Mesenchymal stem cell (in vitro differentiated cells and primary cell): ENCODE measurements around the gene IFFO2.

ENCODE experiments used
- DNase-seq: peaks from one replicate; pipeline ENCODE4 v3.0.0-alpha.2; 2013
- H2AFZ ChIP-seq: one replicate; pipeline ENCODE4 v1.6.1; 2013; ENCODE audit warnings: low read depth, mild to moderate bottlenecking, control low read depth, inconsistent platforms, low read length, moderate library complexity
- H2AK5ac ChIP-seq: 2 replicates; pipeline ENCODE4 v1.6.1; 2013; ENCODE audit warnings: low read length, moderate library complexity, mild to moderate bottlenecking, inconsistent platforms; ENCODE audit not compliant: severe bottlenecking
- H2BK120ac ChIP-seq: one replicate; pipeline ENCODE4 v1.6.1; 2013; ENCODE audit warnings: low read depth, mild to moderate bottlenecking, inconsistent platforms, low read length, moderate library complexity
- H2BK12ac ChIP-seq, 2 experiments: one replicate each; pipeline ENCODE4 v1.6.1; 2013; ENCODE audit warnings: inconsistent platforms in 2 of 2, low read length in 2 of 2, mild to moderate bottlenecking in 2 of 2, moderate library complexity in 2 of 2, control low read depth in 1 of 2
- H2BK15ac ChIP-seq: one replicate; pipeline ENCODE4 v1.6.1; 2013; ENCODE audit warnings: mild to moderate bottlenecking, low read depth, inconsistent platforms; ENCODE audit not compliant: poor library complexity, severe bottlenecking
- H2BK5ac ChIP-seq: 2 replicates; pipeline ENCODE4 v1.6.1; 2013; ENCODE audit warnings: low read depth, mild to moderate bottlenecking, low read length, control low read depth, inconsistent platforms; ENCODE audit not compliant: poor library complexity, severe bottlenecking
- H3K14ac ChIP-seq, 2 experiments: one replicate each; pipeline ENCODE4 v1.6.1; 2013; ENCODE audit warnings: inconsistent platforms in 2 of 2, low read length in 2 of 2, control low read depth in 1 of 2, mild to moderate bottlenecking in 1 of 2, moderate library complexity in 1 of 2
- H3K18ac ChIP-seq, 2 experiments: one replicate each; pipeline ENCODE4 v1.6.1; 2013; ENCODE audit warnings: inconsistent platforms in 2 of 2, low read length in 2 of 2, control low read depth in 1 of 2, low read depth in 1 of 2, mild to moderate bottlenecking in 1 of 2
- H3K23ac ChIP-seq, 2 experiments: one replicate each; pipeline ENCODE4 v1.6.1; 2013; ENCODE audit warnings: inconsistent platforms in 2 of 2, low read length in 2 of 2, mild to moderate bottlenecking in 2 of 2, moderate library complexity in 2 of 2, control low read depth in 1 of 2
- H3K27ac ChIP-seq: 2 replicates; pipeline ENCODE4 v1.5.1; 2013; ENCODE audit warnings: mild to moderate bottlenecking, moderate library complexity, low read length, control low read depth, inconsistent platforms; ENCODE audit not compliant: poor library complexity, severe bottlenecking
- H3K27me3 ChIP-seq, 2 experiments: 2 replicates each; pipeline versions ENCODE4 v1.6.1 to v1.7.0; 2013; ENCODE audit warnings: low read length in 2 of 2, mild to moderate bottlenecking in 2 of 2, moderate library complexity in 2 of 2, control low read depth in 1 of 2, inconsistent platforms in 1 of 2; ENCODE audit not compliant: control insufficient read depth in 1 of 2, insufficient read depth in 1 of 2
- H3K36me3 ChIP-seq, 2 experiments: 2 replicates each; pipeline versions ENCODE4 v1.6.1 to v1.7.0; 2013; ENCODE audit warnings: low read length in 2 of 2, control low read depth in 1 of 2, inconsistent platforms in 1 of 2, low read depth in 1 of 2, mild to moderate bottlenecking in 1 of 2; ENCODE audit not compliant: insufficient read depth in 2 of 2, control insufficient read depth in 1 of 2
- H3K4ac ChIP-seq, 2 experiments: one replicate each; pipeline ENCODE4 v1.6.1; 2013; ENCODE audit warnings: inconsistent platforms in 2 of 2, low read length in 2 of 2, mild to moderate bottlenecking in 2 of 2, moderate library complexity in 2 of 2, control low read depth in 1 of 2, low read depth in 1 of 2
- H3K4me1 ChIP-seq: 2 replicates; pipeline ENCODE4 v1.6.1; 2013; ENCODE audit warnings: low read depth, low read length, control low read depth; ENCODE audit not compliant: control insufficient read depth, insufficient read depth
- H3K4me2 ChIP-seq: 2 replicates; pipeline ENCODE4 v1.6.1; 2013; ENCODE audit warnings: low read length, mild to moderate bottlenecking, inconsistent platforms; ENCODE audit not compliant: poor library complexity, severe bottlenecking
- H3K4me3 ChIP-seq, 2 experiments: 2 replicates each; pipeline versions ENCODE4 v1.5.1 to v1.7.0; 2013; ENCODE audit warnings: low read length in 2 of 2, mild to moderate bottlenecking in 2 of 2, control low read depth in 1 of 2, low read depth in 1 of 2; ENCODE audit not compliant: insufficient read depth in 1 of 2
- H3K79me1 ChIP-seq: replicated peaks from 2 replicates; pipeline ENCODE4 v1.6.1; 2013; ENCODE audit warnings: mild to moderate bottlenecking, control low read depth, low read length, inconsistent platforms; ENCODE audit not compliant: poor library complexity, severe bottlenecking
- H3K9ac ChIP-seq: 2 replicates; pipeline ENCODE4 v1.7.0; 2013; ENCODE audit warnings: mild to moderate bottlenecking, low read length, moderate library complexity
- H3K9me3 ChIP-seq: 2 replicates; pipeline ENCODE4 v1.7.0; 2013; ENCODE audit warnings: mild to moderate bottlenecking, low read length; ENCODE audit not compliant: control insufficient read depth
- H4K8ac ChIP-seq: one replicate; pipeline ENCODE4 v1.6.1; 2013; ENCODE audit warnings: inconsistent platforms, mild to moderate bottlenecking, low read length, moderate library complexity
- H4K91ac ChIP-seq: one replicate; pipeline ENCODE4 v1.6.1; 2013; ENCODE audit warnings: mild to moderate bottlenecking, low read length, inconsistent platforms
- WGBS: methylation state at CpG from one replicate; pipeline ENCODE4 v1.1.7; 2013; ENCODE audit warnings: mixed read lengths; 5-methylcytosine and 5-hydroxymethylcytosine counted together

IFFO2 gene

GRCh38 chr1:18970358-18970757 is 13.9 kb upstream of the IFFO2 start:
- Histone ChIP-seq H3K4me1 (peaks cover 9% of the 10 kb centered on the region), H3K36me3 (no peaks in the 10 kb centered on the region), H2BK5ac (no peak overlapping the region), H3K23ac (no peak overlapping the region), H2AK5ac (no peak overlapping the region), H3K18ac (no peak overlapping the region), H2AFZ (no peak overlapping the region), H2BK120ac (no peak overlapping the region), H3K4me3 (no peak overlapping the region), H3K27ac (no peak overlapping the region), H3K9ac (no peak overlapping the region), H3K27me3 (no peaks in the 10 kb centered on the region), H3K9me3 (no peaks in the 10 kb centered on the region), H3K79me1 (no peaks in the 10 kb centered on the region), H3K14ac (no peak overlapping the region), H2BK15ac (no peak overlapping the region), H2BK12ac (no peak overlapping the region), H3K4ac (no peak overlapping the region), H4K8ac (no peak overlapping the region), H3K4me2 (no peak overlapping the region), H4K91ac (no peak overlapping the region)
- no peak for DNase-seq
- WGBS: 93% methylated on average over 7 of the region's 7 CpGs

GRCh38 chr1:18967066-18967690 is 10.7 kb upstream of the IFFO2 start:
- Histone ChIP-seq H3K4me3 (no peak overlapping the region), H3K36me3 (no peaks in the 10 kb centered on the region), H2BK5ac (no peak overlapping the region), H2AFZ (no peak overlapping the region), H3K18ac (no peak overlapping the region), H4K91ac (no peak overlapping the region), H3K14ac (no peak overlapping the region), H3K27me3 (no peaks in the 10 kb centered on the region), H3K4me2 (no peak overlapping the region), H3K4me1 (peaks cover 12% of the 10 kb centered on the region), H2BK120ac (no peak overlapping the region), H3K79me1 (no peaks in the 10 kb centered on the region), H4K8ac (no peak overlapping the region), H2BK15ac (no peak overlapping the region), H3K23ac (no peak overlapping the region), H3K27ac (no peak overlapping the region), H2AK5ac (no peak overlapping the region), H3K9me3 (no peaks in the 10 kb centered on the region), H2BK12ac (no peak overlapping the region), H3K4ac (no peak overlapping the region), H3K9ac (no peak overlapping the region)
- DNase-seq: no peak
- 100% methylated on average over 2 of the region's 2 CpGs for WGBS

DNA sequence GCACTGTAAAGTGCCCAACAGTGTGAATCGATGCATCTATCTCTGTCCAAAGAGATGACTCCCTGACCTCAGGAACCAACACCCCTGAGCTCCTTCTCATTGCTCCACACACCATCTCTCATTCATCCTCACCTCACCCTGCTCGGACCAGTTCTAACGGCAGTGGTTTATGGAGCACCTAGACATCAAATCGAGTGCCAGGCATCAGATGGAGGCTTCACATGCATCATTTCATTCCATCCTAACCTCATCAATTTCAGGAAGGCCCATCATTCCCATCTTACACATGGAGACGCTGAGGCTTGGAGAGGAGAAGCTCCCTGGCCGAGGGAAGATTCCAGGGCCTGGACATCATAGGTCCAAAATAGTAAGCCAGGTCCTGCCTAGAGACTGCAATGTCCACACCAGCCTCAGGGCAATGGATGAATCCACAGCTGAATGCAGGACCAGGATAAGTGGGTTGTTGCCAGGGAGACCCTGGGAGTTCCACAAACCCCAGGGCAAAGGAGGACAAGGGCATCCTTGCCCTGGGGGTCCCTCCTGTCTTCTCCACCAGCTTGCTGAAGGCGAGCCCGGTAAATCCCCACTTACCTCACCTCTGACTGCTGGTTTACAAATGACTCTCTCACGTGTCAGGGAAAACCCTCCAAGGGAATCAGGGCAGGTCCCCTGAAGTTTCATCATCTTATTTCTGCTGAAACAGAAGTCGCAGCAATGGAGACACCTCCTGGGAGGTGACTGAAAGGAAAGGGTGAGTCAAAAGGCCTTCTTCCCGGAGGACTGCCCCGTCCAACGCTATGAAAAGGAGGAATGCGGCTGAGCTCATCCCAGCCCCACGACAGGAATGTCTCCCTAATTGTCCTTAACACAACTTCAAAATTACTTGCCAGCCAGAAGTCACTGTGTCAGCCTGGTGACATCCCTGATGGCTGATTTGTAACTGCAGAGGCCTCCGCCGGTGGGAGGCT is 9.0 kb upstream of the IFFO2 start:
- no peak overlapping the region for H2BK12ac ChIP-seq
- H4K8ac ChIP-seq: peak overlapping the region; percentile 50
- peaks cover 0 to 2% of the 10 kb centered on the region in 2 experiments for H3K27me3 ChIP-seq
- H2BK15ac ChIP-seq: no peak overlapping the region
- H3K4me2 ChIP-seq: peak overlapping the region; percentile 34
- DNase-seq: peak; percentile 88
- H2AK5ac ChIP-seq: peak overlapping the region; percentile 33
- no peaks in the 10 kb centered on the region for H3K79me1 ChIP-seq
- peak overlapping the region; percentile 40 for H2BK5ac ChIP-seq
- H3K23ac ChIP-seq: no peak overlapping the region
- no peaks in the 10 kb centered on the region for H3K9me3 ChIP-seq
- peak overlapping the region in 1 of 2 experiments; percentile 2 for H3K18ac ChIP-seq
- peaks cover 12% of the 10 kb centered on the region for H3K4me1 ChIP-seq
- H3K36me3 ChIP-seq: no peaks in the 10 kb centered on the region
- no peak overlapping the region for H3K4me3 ChIP-seq
- 47% methylated on average over 15 of the region's 17 CpGs for WGBS
- no peak overlapping the region for H3K27ac ChIP-seq
- peak overlapping the region; percentile 54 for H4K91ac ChIP-seq
- H2AFZ ChIP-seq: no peak overlapping the region
- H3K9ac ChIP-seq: peak overlapping the region; percentile 4
- no peak overlapping the region for H2BK120ac ChIP-seq
- H3K4ac ChIP-seq: no peak overlapping the region
- no peak overlapping the region for H3K14ac ChIP-seq

GRCh38 chr1:18963968-18964367 is 7.5 kb upstream of the IFFO2 start:
- 97% methylated on average over 4 of the region's 4 CpGs for WGBS
- H3K36me3 ChIP-seq: no peaks in the 10 kb centered on the region

More at GRCh38 chr1:18963968-18964367, 7.5 kb upstream of the IFFO2 start:
- no peak for DNase-seq
- no peak overlapping the region for H3K27ac ChIP-seq
- no peak overlapping the region for H4K8ac ChIP-seq
- H2BK12ac ChIP-seq: no peak overlapping the region
- no peak overlapping the region for H3K23ac ChIP-seq
- H2AK5ac ChIP-seq: no peak overlapping the region
- no peak overlapping the region for H2BK5ac ChIP-seq
- H3K4me1 ChIP-seq: peaks cover 12% of the 10 kb centered on the region
- no peak overlapping the region for H3K9ac ChIP-seq
- H2AFZ ChIP-seq: no peak overlapping the region
- no peak overlapping the region for H4K91ac ChIP-seq
- H3K79me1 ChIP-seq: no peaks in the 10 kb centered on the region
- H2BK15ac ChIP-seq: no peak overlapping the region
- H3K14ac ChIP-seq: no peak overlapping the region
- no peak overlapping the region for H3K4me2 ChIP-seq
- H3K4me3 ChIP-seq: no peak overlapping the region
- H3K9me3 ChIP-seq: no peaks in the 10 kb centered on the region
- H3K18ac ChIP-seq: no peak overlapping the region
- H3K27me3 ChIP-seq: peaks cover 5 to 13% of the 10 kb centered on the region in 2 experiments
- no peak overlapping the region for H2BK120ac ChIP-seq
- no peak overlapping the region for H3K4ac ChIP-seq
